GM19239 (cell line): ENCODE measurements around the gene CAMK2G.
A peak's percentile ranks its signal among the peaks of the same experiment; 100 is the strongest.

Experiments
- DNase-seq: peaks from one replicate; pipeline ENCODE4 v3.0.0; 2011; ENCODE audit warnings: low spot score; ENCODE audit not compliant: insufficient read length
- FAIRE-seq: peaks from 2 replicates; lab custom pipeline; 2011; peaks lifted over from hg19 to GRCh38; lab: Jason Lieb, UNC

The CAMK2G gene

DNA sequence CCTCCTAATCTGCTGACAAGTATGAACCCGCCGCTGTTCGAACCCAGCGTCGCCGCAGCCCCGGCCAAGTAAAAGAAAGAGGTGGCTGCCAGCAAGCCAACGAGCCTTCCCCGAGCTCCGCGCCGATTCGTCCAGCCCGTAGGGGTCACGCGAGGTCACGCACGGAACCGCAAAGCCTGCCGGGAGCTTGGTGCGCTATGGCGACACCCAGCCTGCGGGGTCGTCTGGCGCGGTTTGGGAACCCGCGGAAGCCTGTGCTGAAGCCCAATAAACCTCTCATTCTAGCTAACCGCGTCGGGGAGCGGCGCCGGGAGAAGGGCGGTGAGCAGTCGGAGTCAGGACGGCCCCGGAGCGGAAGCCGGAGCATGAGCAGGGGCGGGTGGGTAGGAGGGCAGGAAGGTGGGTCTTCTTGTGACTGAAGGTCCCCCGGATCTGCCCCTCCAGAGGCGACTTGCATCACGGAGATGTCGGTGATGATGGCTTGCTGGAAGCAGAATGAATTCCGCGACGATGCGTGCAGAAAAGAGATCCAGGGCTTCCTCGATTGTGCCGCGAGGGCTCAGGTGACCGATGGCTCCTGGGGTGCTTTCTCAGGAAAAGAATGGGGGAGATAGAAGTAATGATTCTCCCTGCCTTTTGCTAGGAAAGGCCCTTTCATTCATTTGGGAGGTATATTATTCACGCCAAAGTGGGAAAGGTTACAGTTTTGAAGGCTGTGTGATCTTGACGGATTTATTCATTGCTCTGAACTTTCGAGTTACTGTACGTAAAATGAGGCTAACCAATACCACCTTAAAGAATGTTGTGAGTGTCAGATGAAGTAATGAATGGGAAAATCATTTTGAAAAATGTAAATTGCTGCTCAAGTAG is 92.2 kb downstream of the CAMK2G start, which contains the start of gene CHCHD1:
CHCHD1 (plus strand) TSS at position 170 of the 870 bp plus-strand sequence; CDS start at position 198, 28 bp downstream.
- peak; percentile 95 for FAIRE-seq

DNA sequence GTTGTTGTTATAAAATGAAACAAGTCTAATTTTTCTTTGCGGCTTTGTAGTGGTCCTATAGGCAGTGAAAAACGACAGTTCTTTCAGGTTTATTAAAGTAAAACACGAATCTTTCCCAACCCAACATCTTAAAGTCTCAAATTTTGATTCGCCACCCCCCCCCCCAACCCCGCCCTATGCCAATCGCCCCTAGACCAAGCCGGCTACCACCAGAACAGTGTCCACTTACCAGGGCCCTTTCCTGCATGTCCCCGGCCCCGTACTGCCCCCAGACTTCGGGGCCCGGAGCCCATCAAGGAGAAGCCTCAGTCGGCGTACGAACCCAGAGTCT is 92.8 kb downstream of the CAMK2G start:
- no peak for FAIRE-seq

More for the DNA sequence above, 92.2 kb downstream of the CAMK2G start, which contains the start of gene CHCHD1:
- DNase-seq = peak; percentile 80

DNA sequence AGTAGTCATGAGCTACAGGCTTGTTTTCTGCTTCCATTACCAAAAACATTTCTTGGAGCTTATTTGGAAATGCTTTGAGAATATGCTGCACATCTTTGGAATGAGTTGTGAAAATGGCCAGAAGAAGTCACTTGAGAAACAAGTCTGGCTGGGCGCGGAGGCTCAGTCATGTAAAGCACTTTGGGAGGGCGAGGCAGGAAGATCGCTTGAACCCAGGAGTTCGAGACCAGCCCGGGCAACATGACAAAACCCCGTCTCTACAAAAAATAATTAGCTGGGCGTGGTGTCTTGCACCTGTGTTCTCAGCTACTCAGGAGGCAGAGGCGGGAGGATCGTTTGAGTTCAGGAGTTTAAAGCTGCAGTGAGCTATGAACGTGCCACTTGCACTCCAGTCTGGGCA is 93.4 kb downstream of the CAMK2G start:
- DNase-seq (no peak), FAIRE-seq (no peak)

More for the DNA sequence above, 92.8 kb downstream of the CAMK2G start:
- DNase-seq = no peak

DNA sequence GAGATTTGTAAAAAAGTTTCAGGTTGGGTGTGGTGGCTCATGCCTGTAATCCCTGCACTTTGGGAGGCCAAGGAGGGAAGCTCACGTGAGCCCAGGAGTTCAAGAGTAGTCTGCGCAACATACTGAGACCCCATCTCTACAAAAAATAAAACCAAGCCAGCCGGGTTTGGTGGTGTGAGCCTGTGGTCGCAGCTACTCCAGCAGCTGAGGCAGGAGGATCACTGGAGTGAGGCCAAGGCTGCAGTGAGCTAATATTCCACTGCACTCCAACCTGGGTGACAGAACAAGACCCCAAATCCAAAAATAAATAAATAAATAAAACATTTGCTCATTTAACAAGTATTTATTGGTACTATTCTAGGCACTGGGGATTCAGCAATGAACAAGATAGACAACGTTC is 94.1 kb downstream of the CAMK2G start:
- no peak for DNase-seq
- no peak for FAIRE-seq

DNA sequence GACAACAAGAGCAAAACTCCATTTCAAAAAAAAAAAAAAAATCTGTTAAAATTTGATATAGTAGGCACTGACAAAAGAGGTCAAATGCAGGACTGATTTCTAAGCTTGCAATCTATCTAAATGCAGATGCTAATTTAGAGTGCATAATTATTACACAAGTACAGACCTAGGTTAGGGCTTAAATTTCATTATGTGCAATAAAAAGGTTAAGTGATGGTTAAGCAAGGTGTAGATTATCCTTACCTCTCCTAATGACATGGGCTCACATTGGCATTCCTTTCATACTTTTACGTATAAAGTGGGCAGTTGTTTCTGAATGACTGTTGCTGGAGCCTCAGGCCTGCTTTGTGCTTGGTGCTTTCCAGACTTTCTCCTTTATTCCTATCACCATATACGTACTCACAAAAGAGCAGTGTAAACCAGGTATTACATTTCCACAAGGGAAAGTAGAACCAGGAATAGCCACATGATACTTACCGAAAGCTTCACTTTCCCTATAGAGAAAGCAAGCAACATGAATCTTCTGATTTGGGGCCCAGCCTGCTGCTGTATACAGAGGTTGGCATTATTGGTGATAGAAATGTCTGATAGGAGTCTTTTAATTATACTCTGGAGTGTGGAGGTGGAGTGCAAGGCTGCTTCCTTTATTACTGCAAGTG is 94.7 kb downstream of the CAMK2G start:
- FAIRE-seq (no peak), DNase-seq (no peak)

DNA sequence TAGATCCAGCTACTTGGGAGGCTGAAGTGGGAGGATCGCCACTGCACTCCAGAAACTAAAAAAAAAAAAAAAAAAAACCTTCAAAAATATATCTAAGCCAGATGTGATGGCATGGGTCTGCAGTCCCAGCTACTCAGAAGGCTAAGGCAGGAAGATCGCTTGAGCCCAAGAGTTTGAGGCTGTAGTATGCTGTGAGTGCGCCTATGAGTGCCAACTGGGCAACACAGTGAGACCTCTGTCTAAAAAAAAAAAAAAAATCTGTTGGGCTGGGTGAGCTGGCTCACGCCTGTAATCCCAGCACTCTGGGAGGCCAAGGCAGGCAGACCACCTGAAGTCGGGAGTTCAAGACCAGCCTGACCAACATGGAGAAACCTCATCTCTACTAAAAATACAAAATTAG is 95.3 kb downstream of the CAMK2G start:
- FAIRE-seq = no peak
- no peak for DNase-seq

DNA sequence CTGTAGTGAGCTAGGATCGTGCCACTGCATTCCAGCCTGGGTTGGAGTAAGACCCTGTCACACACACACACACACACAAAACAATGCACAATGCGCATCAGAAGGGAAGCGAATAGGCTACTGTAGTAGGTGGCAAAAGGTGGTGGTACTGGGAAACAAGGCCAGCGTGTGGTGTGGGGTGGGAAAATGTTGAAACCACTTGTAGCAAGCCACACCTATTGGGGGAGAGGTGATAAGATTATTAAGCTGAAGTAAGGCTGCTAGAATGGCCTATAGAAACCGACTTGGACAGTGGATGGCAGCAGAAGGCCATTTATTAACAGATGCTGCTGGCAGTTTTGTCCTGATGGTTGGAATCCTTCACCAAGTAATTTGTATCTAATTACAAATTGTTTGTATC is 99.7 kb downstream of the CAMK2G start:
- no peak for DNase-seq
- no peak for FAIRE-seq

DNA sequence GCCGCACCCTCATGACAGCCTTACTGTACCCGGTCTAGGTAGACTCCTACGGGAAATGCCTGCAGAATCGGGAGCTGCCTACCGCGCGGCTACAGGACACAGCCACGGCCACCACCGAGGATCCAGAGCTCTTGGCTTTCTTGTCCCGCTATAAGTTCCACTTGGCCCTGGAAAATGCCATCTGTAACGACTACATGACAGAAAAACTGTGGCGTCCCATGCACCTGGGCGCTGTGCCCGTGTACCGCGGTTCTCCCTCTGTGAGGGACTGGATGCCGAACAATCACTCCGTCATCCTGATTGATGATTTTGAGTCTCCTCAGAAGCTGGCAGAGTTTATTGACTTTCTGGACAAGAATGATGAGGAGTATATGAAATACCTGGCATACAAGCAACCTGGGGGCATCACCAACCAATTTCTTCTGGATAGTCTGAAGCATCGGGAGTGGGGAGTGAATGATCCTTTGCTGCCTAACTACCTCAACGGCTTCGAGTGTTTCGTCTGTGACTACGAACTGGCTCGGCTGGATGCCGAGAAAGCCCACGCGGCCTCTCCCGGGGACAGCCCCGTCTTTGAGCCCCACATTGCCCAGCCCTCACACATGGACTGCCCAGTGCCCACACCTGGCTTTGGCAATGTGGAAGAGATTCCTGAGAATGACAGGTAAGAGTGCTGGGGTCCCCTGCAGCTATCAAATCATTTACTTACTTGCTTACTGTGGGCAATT is 101.0 kb downstream of the CAMK2G start:
- no peak for DNase-seq
- no peak for FAIRE-seq

DNA sequence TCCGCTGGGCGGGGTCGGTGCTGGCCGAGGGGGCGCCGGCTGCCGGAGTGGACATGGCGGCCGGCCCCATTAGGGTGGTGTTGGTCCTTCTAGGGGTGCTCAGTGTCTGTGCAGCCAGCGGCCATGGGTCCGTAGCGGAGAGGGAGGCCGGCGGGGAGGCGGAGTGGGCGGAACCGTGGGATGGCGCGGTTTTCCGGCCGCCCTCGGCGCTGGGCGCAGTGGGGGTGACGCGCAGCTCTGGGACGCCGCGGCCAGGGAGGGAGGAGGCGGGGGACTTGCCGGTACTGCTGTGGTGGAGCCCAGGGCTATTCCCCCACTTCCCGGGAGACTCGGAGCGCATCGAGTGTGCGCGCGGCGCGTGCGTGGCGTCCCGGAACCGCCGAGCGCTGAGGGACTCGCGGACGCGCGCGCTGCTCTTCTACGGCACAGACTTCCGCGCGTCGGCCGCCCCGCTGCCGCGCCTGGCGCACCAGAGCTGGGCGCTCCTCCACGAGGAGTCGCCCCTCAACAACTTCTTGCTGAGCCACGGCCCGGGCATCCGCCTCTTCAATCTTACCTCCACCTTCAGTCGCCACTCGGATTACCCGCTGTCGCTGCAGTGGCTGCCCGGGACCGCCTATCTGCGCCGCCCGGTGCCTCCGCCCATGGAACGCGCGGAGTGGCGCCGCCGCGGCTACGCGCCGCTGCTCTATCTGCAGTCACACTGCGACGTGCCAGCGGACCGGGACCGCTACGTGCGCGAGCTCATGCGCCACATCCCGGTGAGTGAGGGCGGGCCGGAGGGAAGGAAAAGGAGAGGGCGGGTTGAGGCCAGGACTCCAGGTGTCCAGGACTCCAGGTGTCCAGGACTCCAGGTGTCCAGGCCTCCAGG is 101.8 kb downstream of the CAMK2G start:
- DNase-seq (peak; percentile 58), FAIRE-seq (peak; percentile 61)

DNA sequence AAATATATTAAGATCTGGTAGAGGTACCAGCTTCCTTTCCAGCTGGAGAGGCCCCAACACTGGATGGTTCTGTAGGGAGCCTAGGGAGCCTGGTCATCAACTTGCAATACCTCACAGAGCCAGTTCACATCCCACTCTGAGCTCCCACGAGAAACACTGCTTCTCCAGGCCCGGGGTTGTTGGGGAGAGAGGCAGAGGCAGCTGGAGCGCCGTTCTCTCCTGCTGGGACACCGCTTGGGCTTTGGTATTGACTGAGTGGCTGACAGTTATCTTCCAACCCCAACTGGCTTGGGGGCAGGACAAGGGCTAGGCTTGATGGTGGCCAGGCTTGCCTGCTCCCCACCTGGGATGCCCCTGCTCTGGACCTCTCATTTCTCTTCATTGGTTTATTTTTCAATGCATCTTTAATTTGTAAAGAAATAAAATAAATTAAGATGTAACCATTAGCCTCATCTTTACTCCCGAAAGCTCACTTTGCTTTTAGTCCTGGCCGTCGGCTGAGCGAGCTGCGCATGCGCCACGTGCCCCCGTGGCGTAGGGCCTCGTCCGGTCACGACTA is 102.6 kb downstream of the CAMK2G start:
- peak; percentile 48 for FAIRE-seq

DNA sequence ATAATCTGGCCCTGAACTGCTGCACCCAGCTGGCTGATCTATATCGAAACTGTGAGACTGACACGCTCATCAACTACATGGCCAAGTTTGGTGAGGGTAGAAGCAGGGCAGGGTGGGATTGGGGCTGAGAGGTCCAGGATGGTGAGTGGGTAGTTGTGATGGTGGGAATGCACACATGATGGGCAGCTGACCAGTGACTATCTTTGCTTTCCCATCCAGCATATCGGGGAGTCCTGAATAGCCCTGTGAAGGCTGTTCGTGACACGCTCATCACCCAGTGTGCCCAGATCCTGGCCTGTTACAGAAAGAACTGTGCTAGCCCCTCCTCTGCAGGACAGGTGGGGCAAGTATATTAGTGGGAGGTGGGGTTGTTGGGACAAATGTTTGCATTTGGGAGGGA is 105.0 kb downstream of the CAMK2G start:
- FAIRE-seq = no peak
- no peak for DNase-seq

More for the DNA sequence above, 102.6 kb downstream of the CAMK2G start:
- DNase-seq = peak; percentile 59

DNA sequence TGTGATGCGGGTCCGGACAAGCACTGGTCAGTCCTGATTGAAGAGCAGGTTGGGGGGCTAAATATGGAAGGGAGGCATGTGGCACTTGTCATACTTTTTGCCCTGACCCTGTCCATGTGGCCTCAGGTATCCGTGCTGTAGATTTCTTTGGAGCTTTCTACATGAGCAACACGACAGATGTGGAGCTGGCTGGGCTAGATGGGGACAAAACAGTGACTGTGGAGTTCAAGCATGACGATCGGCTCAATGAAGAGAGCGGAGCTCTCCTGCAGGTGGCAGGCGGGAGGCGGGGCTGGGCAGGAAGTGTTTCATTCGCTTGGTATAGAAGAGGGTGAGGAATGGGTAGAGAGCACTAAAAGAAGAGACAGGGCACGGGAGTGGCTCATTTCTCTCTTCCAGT is 105.5 kb downstream of the CAMK2G start:
- no peak for DNase-seq
- no peak for FAIRE-seq

DNA sequence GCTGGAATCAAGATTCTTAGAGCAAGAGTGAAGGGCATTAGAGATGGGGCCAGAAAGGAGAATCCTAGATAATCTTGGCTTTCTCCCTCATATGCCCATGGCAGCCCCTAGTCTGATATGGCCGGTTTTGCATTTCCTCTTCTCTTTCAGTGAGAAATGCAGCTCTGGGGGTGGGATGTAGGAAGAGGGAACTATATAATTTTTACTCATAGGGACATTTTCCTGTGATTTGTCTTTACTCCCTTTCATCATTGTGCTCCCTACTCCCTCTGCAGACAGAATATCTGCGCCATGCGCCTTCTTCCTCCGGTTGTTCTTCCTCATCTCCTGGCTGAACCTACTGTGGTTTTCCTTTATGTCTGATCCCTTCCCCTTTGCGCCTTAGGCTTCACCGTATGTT is 109.3 kb downstream of the CAMK2G start:
- FAIRE-seq (no peak), DNase-seq (no peak)

DNA sequence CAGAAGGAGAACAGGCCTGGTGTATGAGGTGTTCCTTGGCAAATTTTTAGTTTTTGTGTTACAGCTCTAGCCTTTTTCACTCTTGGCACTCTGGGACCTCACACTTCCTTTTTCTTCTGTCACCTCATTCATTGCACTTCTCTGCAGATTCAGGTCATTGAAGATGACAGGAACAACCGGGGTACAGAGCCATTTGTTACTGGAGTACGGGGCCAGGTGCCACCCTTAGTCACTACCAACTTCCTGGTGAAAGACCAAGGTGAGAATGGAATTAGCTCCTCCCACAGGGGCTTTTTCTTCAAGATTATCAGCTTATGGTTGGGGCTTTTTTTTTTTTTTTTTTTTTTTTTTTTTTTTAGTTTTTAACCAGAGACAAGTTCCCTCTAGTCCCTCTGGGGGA is 111.0 kb downstream of the CAMK2G start:
- no peak for FAIRE-seq
- no peak for DNase-seq

DNA sequence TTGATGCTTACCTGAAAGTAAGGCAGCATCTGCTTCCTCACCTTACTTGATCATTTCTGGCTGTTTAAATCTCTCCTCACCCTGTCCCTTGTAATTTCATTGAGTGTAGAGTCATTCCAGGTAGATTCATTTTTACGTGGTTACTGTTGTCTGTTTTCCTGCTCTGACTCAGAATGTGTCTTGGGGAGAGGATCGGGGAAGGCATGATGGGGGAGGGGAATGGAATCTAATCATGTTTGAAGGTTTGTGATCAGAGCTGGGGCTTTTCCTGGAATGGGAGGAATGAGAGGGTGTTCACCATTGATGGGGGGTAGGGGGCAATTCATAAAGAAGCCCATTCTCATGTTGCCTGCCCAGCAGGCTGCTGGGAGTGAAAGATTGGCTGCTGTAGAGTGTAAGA is 111.4 kb downstream of the CAMK2G start:
- no peak for FAIRE-seq

More for the DNA sequence above, 111.4 kb downstream of the CAMK2G start:
- DNase-seq = no peak
